ENCODE results near the gene PEX7. TPM values are rescaled to one million over a fixed set of nuclear protein-coding genes. Genes with fewer than 3 reads are reported as not detected.
"Not testable (repeated sequence)": the region's sequence is repeated elsewhere in the genome, so short reads cannot be mapped to it uniquely, and the experiment has no call there.

Gene PEX7
- total RNA-seq, 1 donor from 2014 or later = 5.0 TPM

- DNase-seq (ENCODE audit: low read depth in 2 of 2) = peak in 1 of 2 donors; percentile 41
Observed at GRCh38 chr6:136790411-136791295, 31.7 kb upstream of the PEX7 start.

DNA sequence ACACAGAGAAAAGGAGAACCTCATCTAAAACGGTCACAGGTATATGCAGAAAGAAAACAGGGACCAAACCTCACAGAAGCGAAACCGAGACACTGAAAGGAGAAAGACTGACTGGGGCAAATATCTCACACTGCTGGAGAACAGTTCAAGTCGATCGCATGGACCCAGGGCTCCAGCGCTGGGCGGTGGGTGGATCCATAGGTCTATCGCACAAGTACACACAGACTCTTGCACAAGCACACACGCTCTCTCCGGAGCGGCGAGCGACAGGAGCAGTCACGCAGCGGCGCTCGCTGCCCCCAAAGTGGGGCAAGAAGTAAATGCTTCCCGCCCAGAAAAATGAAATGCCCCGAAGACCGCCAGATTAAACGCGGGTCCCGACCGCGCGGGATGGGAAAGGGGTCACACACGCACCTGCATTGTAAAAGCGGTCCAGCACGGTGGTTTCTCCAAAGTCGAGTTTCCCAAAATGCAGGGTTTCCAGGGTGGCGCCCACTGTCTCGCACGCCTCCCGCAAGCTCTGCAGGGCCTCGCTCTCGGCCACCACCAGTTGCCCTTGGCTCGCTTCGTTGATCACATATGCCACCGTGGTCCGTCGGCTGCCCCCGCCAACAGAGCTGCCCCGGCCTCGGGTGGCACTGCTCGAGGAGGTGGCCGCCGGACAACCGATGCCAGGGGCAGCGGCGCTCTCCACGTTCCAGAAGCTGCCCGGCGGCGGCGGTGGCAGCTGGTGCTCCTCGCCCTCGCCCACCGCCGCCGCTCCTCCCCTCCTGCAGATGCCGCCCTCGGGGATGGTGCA is 30.9 kb upstream of the PEX7 start:
- peak; percentile 56 to 64 for DNase-seq (ENCODE audit: low read depth in 2 of 2)

GRCh38 chr6:136792095-136792409 is 30.3 kb upstream of the PEX7 start:
- no peak for DNase-seq (ENCODE audit: low read depth in 2 of 2)

DNA sequence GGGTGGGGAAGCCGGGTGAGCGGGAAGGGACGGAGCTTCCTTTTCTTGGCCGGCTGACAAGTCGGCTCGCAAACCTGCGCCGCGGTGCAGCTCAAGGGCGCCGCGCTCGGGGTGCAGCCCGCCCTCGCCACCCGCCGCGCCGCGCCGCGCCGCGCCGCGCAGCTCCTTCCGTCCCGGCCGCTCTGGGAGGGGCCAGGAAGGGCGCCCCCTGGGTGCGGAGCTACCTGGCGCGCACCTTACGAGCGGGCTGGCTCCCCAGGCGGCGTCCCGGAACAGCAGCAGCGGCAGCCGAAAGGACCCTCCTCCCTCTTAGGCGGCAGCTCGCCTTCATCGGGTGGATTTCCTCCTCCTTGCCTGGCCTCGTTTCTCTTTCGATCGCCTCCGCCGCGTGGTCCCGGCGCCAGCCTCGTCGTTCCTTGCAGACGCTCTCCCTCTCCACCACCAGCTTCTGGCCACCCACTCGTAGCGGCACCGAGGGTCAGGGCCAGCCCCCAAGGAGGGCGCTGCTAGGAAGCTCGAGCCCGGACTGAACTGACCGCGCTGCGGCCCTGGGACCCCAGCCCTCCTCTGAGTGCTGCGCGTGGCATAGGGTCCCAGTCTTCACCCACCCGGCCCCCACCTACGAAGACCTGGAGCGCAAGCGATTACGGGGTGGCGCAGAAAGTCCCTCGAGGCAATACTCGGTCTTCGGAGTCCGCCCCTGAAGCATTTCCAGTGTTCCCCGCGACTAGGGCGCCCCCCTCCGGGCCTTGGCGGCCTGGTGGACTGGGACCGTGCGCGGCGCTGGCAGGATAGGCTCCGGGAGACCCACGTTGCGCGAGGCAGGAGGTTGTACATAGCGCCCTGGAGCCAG is 29.8 kb upstream of the PEX7 start, which contains the start of gene MAP3K5:
TSS of gene MAP3K5 (minus strand) at position 68 of the 853 bp plus-strand sequence. CDS start 320 bp downstream, outside the sequence.
- DNase-seq (ENCODE audit: low read depth in 2 of 2) = peak; percentile 92 to 93

DNA sequence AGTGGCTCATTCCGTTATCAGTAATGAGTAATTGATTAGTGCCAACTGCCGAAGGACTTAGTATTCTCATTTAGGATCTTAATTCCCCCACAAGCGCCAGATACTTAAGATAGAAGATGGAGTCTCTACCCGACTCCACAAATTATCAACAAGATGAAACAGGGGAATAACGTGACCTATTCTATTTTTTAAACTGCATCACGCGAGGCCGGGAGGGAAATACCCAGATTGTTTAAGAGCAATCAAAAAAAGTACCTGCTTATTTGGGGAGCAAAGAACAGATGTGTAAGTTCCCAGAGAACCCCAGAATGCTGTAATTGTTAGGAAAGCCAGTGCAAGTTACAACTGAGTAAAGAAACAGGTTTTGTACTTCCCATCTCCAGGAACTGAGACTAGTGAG is 29.0 kb upstream of the PEX7 start:
- no peak for DNase-seq (ENCODE audit: low read depth in 2 of 2)

- no peak for DNase-seq (ENCODE audit: low read depth in 2 of 2)
Observed at GRCh38 chr6:136795386-136795785, 27.0 kb upstream of the PEX7 start.

- no peak for DNase-seq (ENCODE audit: low read depth in 2 of 2)
Observed at GRCh38 chr6:136795996-136796395, 26.4 kb upstream of the PEX7 start.

- DNase-seq (ENCODE audit: low read depth in 2 of 2) = no peak
Observed at GRCh38 chr6:136798044-136798443, 24.3 kb upstream of the PEX7 start.

- DNase-seq (ENCODE audit: low read depth in 2 of 2) = no peak
Observed at GRCh38 chr6:136801581-136801980, 20.8 kb upstream of the PEX7 start.

GRCh38 chr6:136803608-136804007 is 18.8 kb upstream of the PEX7 start:
- no peak for DNase-seq (ENCODE audit: low read depth in 2 of 2)

- DNase-seq (ENCODE audit: low read depth in 2 of 2) = no peak
Observed at GRCh38 chr6:136809091-136809860, 13.1 kb upstream of the PEX7 start.

GRCh38 chr6:136811272-136811671 is 11.1 kb upstream of the PEX7 start:
- DNase-seq (ENCODE audit: low read depth in 2 of 2) = no peak

GRCh38 chr6:136812174-136812573 is 10.2 kb upstream of the PEX7 start:
- DNase-seq (ENCODE audit: low read depth in 2 of 2) = no peak

DNA sequence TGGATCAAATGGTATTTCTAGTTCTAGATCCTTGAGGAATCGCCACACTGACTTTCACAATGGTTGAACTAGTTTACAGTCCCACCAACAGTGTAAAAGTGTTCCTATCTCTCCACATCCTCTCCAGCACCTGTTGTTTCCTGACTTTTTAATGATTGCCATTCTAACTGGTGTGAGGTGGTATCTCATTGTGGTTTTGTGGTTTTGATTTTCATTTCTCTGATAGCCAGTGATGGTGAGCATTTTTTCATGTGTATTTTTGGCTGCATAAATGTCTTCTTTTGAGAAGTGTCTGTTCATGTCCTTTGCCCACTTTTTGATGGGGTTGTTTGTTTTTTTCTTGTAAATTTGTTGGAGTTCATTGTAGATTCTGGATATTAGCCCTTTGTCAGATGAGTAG is 6.8 kb upstream of the PEX7 start:
- DNase-seq (ENCODE audit: low read depth in 2 of 2) = not testable (repeated sequence)

DNA sequence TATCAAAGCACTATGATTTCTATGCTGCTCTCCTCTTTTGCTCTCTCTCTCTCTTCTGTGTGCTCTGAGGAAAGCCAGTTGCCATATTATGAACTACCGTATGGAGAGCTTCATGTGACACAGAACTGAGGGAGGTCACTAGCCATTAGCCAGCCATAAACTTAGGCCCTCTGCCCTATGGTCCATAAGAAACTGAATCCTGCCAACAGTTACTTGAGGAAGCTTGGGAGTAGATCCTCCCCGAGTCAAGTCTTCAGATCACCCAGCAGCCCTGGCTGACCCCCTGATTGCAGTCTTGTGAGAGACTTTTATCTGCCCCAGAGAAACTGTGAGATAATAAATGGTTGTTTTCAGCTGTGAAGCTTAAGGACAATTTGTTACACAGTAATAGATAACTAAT is 5.7 kb upstream of the PEX7 start:
- no peak for DNase-seq (ENCODE audit: low read depth in 2 of 2)

DNA sequence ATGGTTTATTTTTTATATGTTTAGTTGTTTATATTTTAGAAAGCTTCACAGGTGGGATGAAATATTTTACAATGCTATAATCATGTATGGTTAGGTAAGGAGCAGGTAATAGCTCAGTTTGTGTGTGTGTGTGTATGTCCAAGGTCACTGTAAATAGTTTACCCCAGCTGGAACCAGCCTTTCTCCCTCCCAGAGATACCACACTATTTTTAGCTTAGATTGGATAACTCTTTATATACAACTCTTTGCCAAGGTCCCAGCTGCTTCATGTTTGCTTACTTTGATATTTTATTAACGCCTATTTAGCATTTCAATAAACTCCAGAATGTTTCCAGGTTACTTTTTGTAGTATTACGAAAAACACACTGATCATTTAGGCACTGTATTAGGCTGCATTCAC is 1.8 kb upstream of the PEX7 start:
- no peak for DNase-seq (ENCODE audit: low read depth in 2 of 2)

DNA sequence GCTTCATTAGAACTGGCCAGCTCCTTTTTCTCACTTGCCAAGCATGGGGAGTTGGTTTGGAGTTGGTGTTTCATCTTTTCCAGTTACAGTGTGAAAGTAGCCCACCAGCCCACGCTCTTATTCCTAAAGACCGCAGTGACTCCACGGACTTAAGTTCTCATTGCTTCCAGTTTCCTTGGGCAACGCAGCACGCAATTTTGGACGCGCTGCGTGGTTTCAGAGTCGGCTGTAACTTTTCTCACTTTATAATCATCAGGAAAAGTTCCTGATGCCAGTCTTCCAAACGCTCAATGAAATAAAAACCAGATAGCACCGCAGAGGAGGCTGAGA is 381 bp upstream of the PEX7 start:
- DNase-seq (ENCODE audit: low read depth in 2 of 2) = peak in 1 of 2 donors; percentile 57

- DNase-seq (ENCODE audit: low read depth in 2 of 2) = no peak
Observed at GRCh38 chr6:136823128-136823660, 802 bp downstream of the PEX7 start.

DNA sequence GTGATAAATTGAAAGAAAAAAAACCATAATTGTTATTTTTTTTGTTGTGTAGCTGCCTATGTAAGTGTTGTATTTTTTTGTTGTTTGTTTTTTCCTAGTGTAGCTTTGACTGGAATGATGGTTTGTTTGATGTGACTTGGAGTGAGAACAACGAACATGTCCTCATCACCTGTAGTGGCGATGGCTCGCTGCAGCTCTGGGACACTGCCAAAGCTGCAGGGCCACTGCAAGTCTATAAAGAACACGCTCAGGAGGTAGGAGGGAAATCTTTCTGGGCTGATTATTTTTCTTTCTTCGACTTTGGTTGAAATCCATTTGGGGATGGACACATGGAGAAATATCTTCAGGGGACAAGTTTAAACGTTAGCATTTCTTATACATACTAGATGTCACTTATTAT is 3.8 kb downstream of the PEX7 start:
- no peak for DNase-seq (ENCODE audit: low read depth in 2 of 2)

DNA sequence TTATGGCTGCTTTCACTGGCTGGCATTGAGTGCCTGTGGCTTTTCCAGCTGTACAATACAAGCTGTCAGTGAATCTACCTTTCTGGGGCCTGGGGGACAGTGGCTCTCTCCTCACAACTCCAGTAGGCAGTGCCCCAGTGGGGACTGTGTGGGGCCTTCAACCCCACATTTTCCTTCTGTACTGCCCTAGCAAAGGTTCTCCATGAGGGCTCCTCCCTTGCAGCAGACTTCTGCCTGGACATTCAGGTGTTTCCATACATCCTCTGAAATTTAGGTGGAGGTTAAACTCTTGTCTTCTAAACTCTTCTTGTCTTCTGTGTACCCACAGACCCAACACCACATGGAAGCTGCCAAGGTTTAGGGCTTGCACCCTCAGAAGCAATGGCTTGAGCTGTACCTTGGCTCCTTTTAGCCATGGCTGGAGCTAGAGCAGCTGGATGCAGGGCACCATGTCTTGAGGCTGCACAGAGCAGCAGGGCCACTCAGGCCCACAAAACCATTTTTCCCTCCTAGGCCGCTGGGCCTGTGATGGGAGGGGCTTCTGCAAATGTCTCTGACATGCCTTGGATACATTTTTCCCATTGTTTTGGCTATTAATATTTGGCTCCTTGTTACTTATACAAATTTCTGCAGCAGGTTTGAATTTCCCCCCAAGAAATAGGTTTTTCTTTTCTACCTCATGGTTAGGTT is 9.6 kb downstream of the PEX7 start:
- DNase-seq (ENCODE audit: low read depth in 2 of 2) = no peak
